ENCODE data around the gene GULP1.

Gene GULP1

GRCh38 chr2:188327518-188328213 lies 36.0 kb downstream of the GULP1 start:
- Histone ChIP-seq H3K27ac (ENCODE audit: extremely low read depth, low read depth, low read length) (no peak overlapping the region), H3K4me1 (ENCODE audit: control insufficient read depth, insufficient read depth, low read length) (peaks cover 15% of the 10 kb centered on the region), H3K4me3 (ENCODE audit: low read depth, low read length) (no peak overlapping the region), H3K36me3 (ENCODE audit: control insufficient read depth in 2 of 2, insufficient read depth in 1 of 2, low read length in 2 of 2) (no peaks in the 10 kb centered on the region), H3K9me3 (ENCODE audit: control insufficient read depth, insufficient read depth, low read depth, low read length) (no peaks in the 10 kb centered on the region)
- TF ChIP-seq ZNF449 (tag by site-specific recombination; IDR thresholded peaks at IDR 0.05), result 0 out of 2 replicates have a peak, but pooled peaks have one; percentile 34
- no peak for TF ChIP-seq ZNF610 (tag by site-specific recombination; IDR thresholded peaks at IDR 0.05; ENCODE audit: borderline replicate concordance)
- POLR2A ChIA-PET, result no interaction called here
- CTCF ChIA-PET, result no interaction called here

GRCh38 chr2:188328419-188328818 lies 36.7 kb downstream of the GULP1 start:
- CTCF ChIA-PET, result interaction anchor here (1.0 kb wide), 1 partner anchor 9 kb away, joined by 9 read pairs; no protein-coding TSS in a partner anchor
- H3K4me1 ChIP-seq (ENCODE audit: control insufficient read depth, insufficient read depth, low read length), result peaks cover 15% of the 10 kb centered on the region
- no peak overlapping the region for H3K4me3 ChIP-seq (ENCODE audit: low read depth, low read length)
- POLR2A ChIA-PET, result no interaction called here
- H3K9me3 ChIP-seq (ENCODE audit: control insufficient read depth, insufficient read depth, low read depth, low read length), result no peaks in the 10 kb centered on the region
- H3K27ac ChIP-seq (ENCODE audit: extremely low read depth, low read depth, low read length), result no peak overlapping the region
- no peak for TF ChIP-seq CTCF (tag by site-specific recombination; IDR thresholded peaks at IDR 0.05)
- no peak for TF ChIP-seq ZBTB7A (tag by site-specific recombination; IDR thresholded peaks at IDR 0.05; ENCODE audit: low read depth)
- TF ChIP-seq GLIS1 (tag by site-specific recombination; IDR thresholded peaks at IDR 0.05), result no peak
- TF ChIP-seq ZNF843 (tag by site-specific recombination; IDR thresholded peaks at IDR 0.05), result no peak
- no peak for TF ChIP-seq ZNF311 (tag by site-specific recombination; IDR thresholded peaks at IDR 0.05; ENCODE audit: borderline replicate concordance)
- no peak for TF ChIP-seq KLF1 (tag by site-specific recombination; IDR thresholded peaks at IDR 0.05)
- TF ChIP-seq ZNF514 (tag by site-specific recombination; IDR thresholded peaks at IDR 0.05), result no peak
- no peak for TF ChIP-seq ZNF132 (tag by site-specific recombination; IDR thresholded peaks at IDR 0.05; ENCODE audit: borderline replicate concordance)
- TF ChIP-seq FEZF1 (tag by site-specific recombination; IDR thresholded peaks at IDR 0.05), result no peak
- TF ChIP-seq ZNF571 (tag by site-specific recombination; IDR thresholded peaks at IDR 0.05), result no peak
- no peak for TF ChIP-seq ZNF791 (tag by site-specific recombination; IDR thresholded peaks at IDR 0.05)
- TF ChIP-seq SP7 (tag by site-specific recombination; IDR thresholded peaks at IDR 0.05), result no peak
- TF ChIP-seq KLF8 (tag by site-specific recombination; IDR thresholded peaks at IDR 0.05), result no peak
- no peaks in the 10 kb centered on the region for H3K36me3 ChIP-seq (ENCODE audit: control insufficient read depth in 2 of 2, insufficient read depth in 1 of 2, low read length in 2 of 2)

GRCh38 chr2:188330316-188331053 lies 38.8 kb downstream of the GULP1 start:
- H3K4me1 ChIP-seq (ENCODE audit: control insufficient read depth, insufficient read depth, low read length), result peaks cover 16% of the 10 kb centered on the region
- ChIA-PET POLR2A (no interaction called here), CTCF (no interaction called here)
- H3K4me3 ChIP-seq (ENCODE audit: low read depth, low read length), result no peak overlapping the region
- no peaks in the 10 kb centered on the region for H3K36me3 ChIP-seq (ENCODE audit: control insufficient read depth in 2 of 2, insufficient read depth in 1 of 2, low read length in 2 of 2)
- H3K9me3 ChIP-seq (ENCODE audit: control insufficient read depth, insufficient read depth, low read depth, low read length), result no peaks in the 10 kb centered on the region
- H3K27ac ChIP-seq (ENCODE audit: extremely low read depth, low read depth, low read length), result no peak overlapping the region
- TF ChIP-seq INSM2 (tag by site-specific recombination; IDR thresholded peaks at IDR 0.05) (no peak), ZNF555 (tag by site-specific recombination; conservative IDR thresholded peaks at IDR 0.05) (no peak), ZNF266 (tag by site-specific recombination; IDR thresholded peaks at IDR 0.05; ENCODE audit: low read depth) (no peak), ZNF747 (tag by site-specific recombination; IDR thresholded peaks at IDR 0.05) (no peak), YY2 (tag by site-specific recombination; IDR thresholded peaks at IDR 0.05) (no peak), SALL2 (tag by site-specific recombination; IDR thresholded peaks at IDR 0.05; ENCODE audit: borderline replicate concordance) (no peak), GLIS1 (tag by site-specific recombination; IDR thresholded peaks at IDR 0.05) (no peak), ZNF202 (tag by site-specific recombination; IDR thresholded peaks at IDR 0.05; ENCODE audit: borderline replicate concordance) (no peak), ZNF791 (tag by site-specific recombination; IDR thresholded peaks at IDR 0.05) (no peak), ZNF76 (tag by site-specific recombination; IDR thresholded peaks at IDR 0.05; ENCODE audit: borderline replicate concordance, low read depth) (no peak), ZNF658 (tag by site-specific recombination; IDR thresholded peaks at IDR 0.05) (no peak), ZNF639 (tag by site-specific recombination; IDR thresholded peaks at IDR 0.05) (no peak), ZNF132 (tag by site-specific recombination; IDR thresholded peaks at IDR 0.05; ENCODE audit: borderline replicate concordance) (no peak)

All from HEK293 (cell line).